Liver (tissue), 9 donors: ENCODE results near the gene TFR2. TPM values are rescaled to one million over a fixed set of nuclear protein-coding genes. Genes with fewer than 3 reads are reported as not detected.
A peak's percentile ranks its signal among the peaks of the same experiment; 100 is the strongest.

Experiments used
- DNase-seq: peaks from one replicate; pipeline ENCODE4 v3.0.0-alpha.2; 2017; ENCODE audit warnings: low spot score
- H3K27ac ChIP-seq, 2 donors: one replicate each; pipeline ENCODE4 v1.7.0; 2013; ENCODE audit warnings: inconsistent platforms in 2 of 2, low read length in 2 of 2, control low read depth in 1 of 2, low read depth in 1 of 2, mild to moderate bottlenecking in 1 of 2
- H3K27me3 ChIP-seq, 4 donors: one replicate each; pipeline versions ENCODE4 v1.6.1 to v1.7.0; 2013; ENCODE audit warnings: low read length in 3 of 4, inconsistent platforms in 1 of 4, mild to moderate bottlenecking in 1 of 4, moderate library complexity in 1 of 4; ENCODE audit not compliant: control insufficient read depth in 4 of 4, insufficient read depth in 4 of 4
- H3K36me3 ChIP-seq, 4 donors: one replicate each; pipeline versions ENCODE4 v1.6.1 to v1.7.0; 2013; ENCODE audit warnings: low read length in 3 of 4, mild to moderate bottlenecking in 3 of 4, low read depth in 1 of 4, moderate library complexity in 1 of 4; ENCODE audit not compliant: control insufficient read depth in 4 of 4, insufficient read depth in 3 of 4
- H3K4me1 ChIP-seq, 4 donors: one replicate each; pipeline versions ENCODE4 v1.6.1 to v1.7.0; 2013; ENCODE audit warnings: low read length in 3 of 4, mild to moderate bottlenecking in 3 of 4, moderate library complexity in 1 of 4; ENCODE audit not compliant: control insufficient read depth in 4 of 4, insufficient read depth in 4 of 4
- H3K4me3 ChIP-seq, 3 donors: one replicate each; pipeline versions ENCODE4 v1.6.1 to v1.7.0; 2013; ENCODE audit warnings: low read length in 3 of 3, control low read depth in 1 of 3, low read depth in 1 of 3, mild to moderate bottlenecking in 1 of 3
- H3K9ac ChIP-seq, 2 donors: one replicate each; pipeline ENCODE4 v1.7.0; 2013; ENCODE audit warnings: low read length in 2 of 2, mild to moderate bottlenecking in 2 of 2, moderate library complexity in 2 of 2, control low read depth in 1 of 2, low read depth in 1 of 2
- H3K9me3 ChIP-seq, 4 donors: one replicate each; pipeline versions ENCODE4 v1.6.1 to v1.7.0; 2013; ENCODE audit warnings: low read length in 3 of 4; ENCODE audit not compliant: control insufficient read depth in 4 of 4
- EGR1 ChIP-seq, 2 donors: IDR thresholded peaks; 2 replicates each; pipeline ENCODE4 v1.6.1; 2016 to 2018; ENCODE audit warnings: antibody characterized with exemption in 2 of 2, low read depth in 2 of 2
- FOXA1 ChIP-seq: IDR thresholded peaks from 2 replicates; pipeline ENCODE4 v1.6.1; 2016; ENCODE audit warnings: antibody characterized with exemption
- FOXA2 ChIP-seq: IDR thresholded peaks from 2 replicates; pipeline ENCODE4 v1.6.1; 2016; ENCODE audit warnings: antibody characterized with exemption
- GABPA ChIP-seq, 2 donors: IDR thresholded peaks in 1 of 2; conservative IDR thresholded peaks in 1 of 2; 2 replicates each; pipeline ENCODE4 v1.6.1; 2016; ENCODE audit warnings: antibody characterized with exemption in 2 of 2, mild to moderate bottlenecking in 1 of 2, moderate library complexity in 1 of 2
- HNF4A ChIP-seq, 2 donors: conservative IDR thresholded peaks; 2 replicates each; pipeline ENCODE4 v1.6.1; 2016; ENCODE audit warnings: antibody characterized with exemption in 2 of 2, mild to moderate bottlenecking in 2 of 2
- HNF4G ChIP-seq: IDR thresholded peaks from 2 replicates; pipeline ENCODE4 v1.6.1; 2016; ENCODE audit warnings: antibody characterized with exemption
- JUND ChIP-seq, 2 donors: IDR thresholded peaks; 2 replicates each; pipeline ENCODE4 v1.6.1; 2016; ENCODE audit warnings: antibody characterized with exemption in 2 of 2
- NR2F2 ChIP-seq: IDR thresholded peaks from 2 replicates; pipeline ENCODE4 v1.6.1; 2016; ENCODE audit warnings: antibody characterized with exemption
- RAD21 ChIP-seq, 2 donors: IDR thresholded peaks; 2 replicates each; pipeline ENCODE4 v1.6.1; 2016; ENCODE audit warnings: antibody characterized with exemption in 2 of 2, mild to moderate bottlenecking in 2 of 2
- RXRA ChIP-seq, 2 donors: IDR thresholded peaks; 2 replicates each; pipeline ENCODE4 v1.6.1; 2017 to 2018; ENCODE audit warnings: antibody characterized with exemption in 2 of 2, mild to moderate bottlenecking in 1 of 2
- SP1 ChIP-seq: IDR thresholded peaks from 2 replicates; pipeline ENCODE4 v1.6.1; 2018; ENCODE audit warnings: antibody characterized with exemption, mild to moderate bottlenecking
- TAF1 ChIP-seq: conservative IDR thresholded peaks from 2 replicates; pipeline ENCODE4 v1.6.1; 2016; ENCODE audit warnings: antibody characterized with exemption, mild to moderate bottlenecking
- YY1 ChIP-seq: IDR thresholded peaks from 2 replicates; pipeline ENCODE4 v1.6.1; 2016; ENCODE audit warnings: antibody characterized with exemption, mild to moderate bottlenecking
- WGBS: extraction: QIAGEN DNeasy Blood & Tissue Kit; methylation state at CpG from one replicate; pipeline ENCODE4 v1.1.7; 2013; 5-methylcytosine and 5-hydroxymethylcytosine counted together
- polyA plus RNA-seq, 2 donors: library from polyadenylated mRNA; stranded (reverse) in 1 of 2; unstranded in 1 of 2; fragments of 200-250 nt in 1 of 2; fragments of >200 nt in 1 of 2; fragmentation: Nextera tagmentation in 1 of 2; extraction: Ambion mirVana in 1 of 2; gene quantifications; one replicate each; pipeline versions ENCODE4 v1.2.1 to v1.2.3, GENCODE V29; 2013 to 2015
- total RNA-seq, 2 donors: library from RNA; depleted of rRNA; stranded (reverse); fragments of >200 nt; gene quantifications; one replicate each; pipeline ENCODE4 v1.2.3, GENCODE V29; 2014
- TF ChIP-seq, protein P1 (sequence below): fragments of 150-350 bp; IDR thresholded peaks from 2 replicates; pipeline ENCODE4 v1.5.1; 2017; ENCODE audit warnings: improper control_type of control experiment, low read depth, low read length; ENCODE audit not compliant: missing input control
- TF ChIP-seq, protein P2 (sequence below): IDR thresholded peaks from 2 replicates; pipeline ENCODE4 v1.6.1; 2016; ENCODE audit warnings: antibody characterized with exemption, mild to moderate bottlenecking
- TF ChIP-seq, protein P3 (sequence below): IDR thresholded peaks from 2 replicates; pipeline ENCODE4 v1.6.1; 2016; ENCODE audit warnings: antibody characterized with exemption
- TF ChIP-seq, protein P4 (sequence below): IDR thresholded peaks from 2 replicates; pipeline ENCODE4 v1.6.1; 2016; ENCODE audit warnings: antibody characterized with exemption
- TF ChIP-seq, protein P5 (sequence below): IDR thresholded peaks from 2 replicates; pipeline ENCODE4 v1.6.1; 2016; ENCODE audit warnings: antibody characterized with exemption
- donor health status: healthy.
- donor health status: healthy.
- donor health status: healthy.
- donor health status: healthy.
- donor health status: healthy.

The TFR2 gene
- total and polyA plus RNA-seq, 4 donors, result 276 to 663 (median 356) TPM

DNA sequence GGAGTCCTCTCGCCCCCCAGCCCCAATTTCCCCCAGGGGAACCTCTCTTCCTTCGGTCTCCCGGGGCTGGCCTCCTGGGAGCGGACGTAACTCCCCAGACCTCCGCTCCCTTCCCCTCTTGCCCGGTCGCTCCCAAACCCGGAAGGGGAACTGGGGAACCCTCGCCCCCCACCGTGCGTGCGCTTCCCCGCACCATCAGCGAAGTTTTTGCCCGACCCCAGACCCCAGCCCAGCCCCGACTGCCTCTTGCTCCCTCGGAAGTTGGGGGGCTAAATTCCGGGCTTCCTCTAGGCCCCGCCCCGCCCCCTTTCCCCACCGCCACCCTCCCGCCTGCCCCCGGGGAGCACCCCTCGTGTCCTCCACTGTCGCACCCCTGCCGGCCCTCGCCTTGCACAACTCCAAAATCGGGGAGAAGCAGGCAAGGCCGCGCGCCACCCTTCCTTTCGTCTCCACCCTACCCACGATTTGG, 32.6 kb upstream of the TFR2 start:
- H3K36me3 ChIP-seq, result peaks cover 6 to 23% (median 11%) of the 10 kb centered on the region in 4 donors
- H3K4me1 ChIP-seq, result peaks cover 0 to 11% (median 7%) of the 10 kb centered on the region in 4 donors
- H3K9me3 ChIP-seq, result no peaks in the 10 kb centered on the region
- peak overlapping the region; percentile 94 to 100 for H3K27ac ChIP-seq
- under 1% methylated on average over 34 of the region's 34 CpGs for WGBS
- TF ChIP-seq, protein P1, sequence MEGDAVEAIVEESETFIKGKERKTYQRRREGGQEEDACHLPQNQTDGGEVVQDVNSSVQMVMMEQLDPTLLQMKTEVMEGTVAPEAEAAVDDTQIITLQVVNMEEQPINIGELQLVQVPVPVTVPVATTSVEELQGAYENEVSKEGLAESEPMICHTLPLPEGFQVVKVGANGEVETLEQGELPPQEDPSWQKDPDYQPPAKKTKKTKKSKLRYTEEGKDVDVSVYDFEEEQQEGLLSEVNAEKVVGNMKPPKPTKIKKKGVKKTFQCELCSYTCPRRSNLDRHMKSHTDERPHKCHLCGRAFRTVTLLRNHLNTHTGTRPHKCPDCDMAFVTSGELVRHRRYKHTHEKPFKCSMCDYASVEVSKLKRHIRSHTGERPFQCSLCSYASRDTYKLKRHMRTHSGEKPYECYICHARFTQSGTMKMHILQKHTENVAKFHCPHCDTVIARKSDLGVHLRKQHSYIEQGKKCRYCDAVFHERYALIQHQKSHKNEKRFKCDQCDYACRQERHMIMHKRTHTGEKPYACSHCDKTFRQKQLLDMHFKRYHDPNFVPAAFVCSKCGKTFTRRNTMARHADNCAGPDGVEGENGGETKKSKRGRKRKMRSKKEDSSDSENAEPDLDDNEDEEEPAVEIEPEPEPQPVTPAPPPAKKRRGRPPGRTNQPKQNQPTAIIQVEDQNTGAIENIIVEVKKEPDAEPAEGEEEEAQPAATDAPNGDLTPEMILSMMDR, result no peak
- peak; percentile 66 for DNase-seq
- H3K27me3 ChIP-seq, result no peaks in the 10 kb centered on the region
- H3K9ac ChIP-seq, result peak overlapping the region; percentile 70 to 84
- H3K4me3 ChIP-seq, result peak overlapping the region; percentile 81 to 92 (median 91)

DNA sequence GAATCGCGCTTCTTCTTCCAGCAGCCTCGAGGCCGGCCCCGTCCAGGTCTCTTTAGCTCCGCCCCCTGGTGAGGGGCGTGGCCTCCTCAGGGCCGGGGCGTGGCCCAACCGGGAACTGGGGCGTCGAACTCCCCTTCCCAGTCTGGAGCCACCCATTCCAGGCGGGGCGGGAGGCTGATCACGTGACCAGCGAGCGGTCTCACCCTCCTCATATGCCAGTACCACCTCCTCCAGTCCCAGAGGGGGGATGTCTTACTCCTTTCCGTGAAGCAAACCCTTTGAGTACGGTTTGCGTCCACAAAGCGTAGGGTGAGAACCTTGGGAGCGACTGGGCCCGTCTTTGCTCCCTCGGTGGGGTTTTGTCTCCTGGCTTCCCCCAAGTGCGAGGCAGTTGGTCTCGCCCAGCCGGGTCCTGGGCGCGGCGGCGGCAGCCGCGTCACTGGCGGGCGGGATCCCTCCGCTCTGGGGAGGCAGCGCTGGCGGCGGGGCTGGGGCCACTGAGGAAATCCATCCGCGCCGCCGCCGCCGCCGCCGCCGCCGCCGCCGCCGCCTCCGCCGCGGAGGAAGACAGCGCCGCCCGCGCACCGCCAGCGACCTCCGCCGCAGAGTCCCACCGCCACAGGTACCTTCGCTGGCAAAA, 32.1 kb upstream of the TFR2 start, which contains the start of gene GNB2:
Gene GNB2, plus strand, starts transcription at position 439 of the 640 bp plus-strand sequence. CDS start 2,526 bp downstream, outside the sequence.
- Histone ChIP-seq H3K36me3 (peaks cover 6 to 19% (median 9%) of the 10 kb centered on the region in 4 donors), H3K4me1 (peaks cover 0 to 11% (median 7%) of the 10 kb centered on the region in 4 donors), H3K4me3 (peak within 1 kb of the TSS; percentile 81 to 92 (median 91)), H3K9me3 (no peaks in the 10 kb centered on the region), H3K27ac (peak within 1 kb of the TSS; percentile 94 to 100), H3K27me3 (no peaks in the 10 kb centered on the region), H3K9ac (peak within 1 kb of the TSS; percentile 73 to 84)
- WGBS, result under 1% methylated on average over 65 of the region's 65 CpGs
- DNase-seq, result peak; percentile 100
- TF ChIP-seq TAF1 (peak; percentile 27), RAD21 (IDR thresholded peaks at IDR 0.05) (peak; percentile 5 to 39), FOXA2 (no peak), YY1 (peak; percentile 77), NR2F2 (no peak), EGR1 (IDR thresholded peaks at IDR 0.05; ENCODE audit: low read depth in 2 of 2) (peak; percentile 8 to 63), RXRA (IDR thresholded peaks at IDR 0.05) (peak; percentile 66 to 71), GABPA (IDR thresholded peaks at IDR 0.05 in 1 of 2, conservative IDR thresholded peaks at IDR 0.05 in 1 of 2) (peak in 1 of 2 donors; percentile 53), HNF4G (no peak), HNF4A (conservative IDR thresholded peaks at IDR 0.05) (peak; percentile 20 to 29), FOXA1 (peak; percentile 34), JUND (IDR thresholded peaks at IDR 0.05) (peak in 1 of 2 donors; percentile 10), SP1 (peak; percentile 78)
- TF ChIP-seq, protein P1, result no peak
- TF ChIP-seq, protein P2, sequence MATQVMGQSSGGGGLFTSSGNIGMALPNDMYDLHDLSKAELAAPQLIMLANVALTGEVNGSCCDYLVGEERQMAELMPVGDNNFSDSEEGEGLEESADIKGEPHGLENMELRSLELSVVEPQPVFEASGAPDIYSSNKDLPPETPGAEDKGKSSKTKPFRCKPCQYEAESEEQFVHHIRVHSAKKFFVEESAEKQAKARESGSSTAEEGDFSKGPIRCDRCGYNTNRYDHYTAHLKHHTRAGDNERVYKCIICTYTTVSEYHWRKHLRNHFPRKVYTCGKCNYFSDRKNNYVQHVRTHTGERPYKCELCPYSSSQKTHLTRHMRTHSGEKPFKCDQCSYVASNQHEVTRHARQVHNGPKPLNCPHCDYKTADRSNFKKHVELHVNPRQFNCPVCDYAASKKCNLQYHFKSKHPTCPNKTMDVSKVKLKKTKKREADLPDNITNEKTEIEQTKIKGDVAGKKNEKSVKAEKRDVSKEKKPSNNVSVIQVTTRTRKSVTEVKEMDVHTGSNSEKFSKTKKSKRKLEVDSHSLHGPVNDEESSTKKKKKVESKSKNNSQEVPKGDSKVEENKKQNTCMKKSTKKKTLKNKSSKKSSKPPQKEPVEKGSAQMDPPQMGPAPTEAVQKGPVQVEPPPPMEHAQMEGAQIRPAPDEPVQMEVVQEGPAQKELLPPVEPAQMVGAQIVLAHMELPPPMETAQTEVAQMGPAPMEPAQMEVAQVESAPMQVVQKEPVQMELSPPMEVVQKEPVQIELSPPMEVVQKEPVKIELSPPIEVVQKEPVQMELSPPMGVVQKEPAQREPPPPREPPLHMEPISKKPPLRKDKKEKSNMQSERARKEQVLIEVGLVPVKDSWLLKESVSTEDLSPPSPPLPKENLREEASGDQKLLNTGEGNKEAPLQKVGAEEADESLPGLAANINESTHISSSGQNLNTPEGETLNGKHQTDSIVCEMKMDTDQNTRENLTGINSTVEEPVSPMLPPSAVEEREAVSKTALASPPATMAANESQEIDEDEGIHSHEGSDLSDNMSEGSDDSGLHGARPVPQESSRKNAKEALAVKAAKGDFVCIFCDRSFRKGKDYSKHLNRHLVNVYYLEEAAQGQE, result peak; percentile 54
- TF ChIP-seq, protein P3, sequence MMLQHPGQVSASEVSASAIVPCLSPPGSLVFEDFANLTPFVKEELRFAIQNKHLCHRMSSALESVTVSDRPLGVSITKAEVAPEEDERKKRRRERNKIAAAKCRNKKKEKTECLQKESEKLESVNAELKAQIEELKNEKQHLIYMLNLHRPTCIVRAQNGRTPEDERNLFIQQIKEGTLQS, result no peak
- TF ChIP-seq, protein P4, sequence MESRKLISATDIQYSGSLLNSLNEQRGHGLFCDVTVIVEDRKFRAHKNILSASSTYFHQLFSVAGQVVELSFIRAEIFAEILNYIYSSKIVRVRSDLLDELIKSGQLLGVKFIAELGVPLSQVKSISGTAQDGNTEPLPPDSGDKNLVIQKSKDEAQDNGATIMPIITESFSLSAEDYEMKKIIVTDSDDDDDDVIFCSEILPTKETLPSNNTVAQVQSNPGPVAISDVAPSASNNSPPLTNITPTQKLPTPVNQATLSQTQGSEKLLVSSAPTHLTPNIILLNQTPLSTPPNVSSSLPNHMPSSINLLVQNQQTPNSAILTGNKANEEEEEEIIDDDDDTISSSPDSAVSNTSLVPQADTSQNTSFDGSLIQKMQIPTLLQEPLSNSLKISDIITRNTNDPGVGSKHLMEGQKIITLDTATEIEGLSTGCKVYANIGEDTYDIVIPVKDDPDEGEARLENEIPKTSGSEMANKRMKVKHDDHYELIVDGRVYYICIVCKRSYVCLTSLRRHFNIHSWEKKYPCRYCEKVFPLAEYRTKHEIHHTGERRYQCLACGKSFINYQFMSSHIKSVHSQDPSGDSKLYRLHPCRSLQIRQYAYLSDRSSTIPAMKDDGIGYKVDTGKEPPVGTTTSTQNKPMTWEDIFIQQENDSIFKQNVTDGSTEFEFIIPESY, result peak; percentile 73
- TF ChIP-seq, protein P5, sequence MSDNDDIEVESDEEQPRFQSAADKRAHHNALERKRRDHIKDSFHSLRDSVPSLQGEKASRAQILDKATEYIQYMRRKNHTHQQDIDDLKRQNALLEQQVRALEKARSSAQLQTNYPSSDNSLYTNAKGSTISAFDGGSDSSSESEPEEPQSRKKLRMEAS, result peak; percentile 84
